NCI-H2227 treated with DMSO at 0.1 percent for 48 hours (cell line): ENCODE results near the gene PDCD5.
A peak's percentile ranks its signal among the peaks of the same experiment; 100 is the strongest.
"Not testable (repeated sequence)": the region's sequence is repeated elsewhere in the genome, so short reads cannot be mapped to it uniquely, and the experiment has no call there.

Source experiments
- DNase-seq: peaks from one replicate; lab custom pipeline; 2025; lab: John Stamatoyannopoulos, UW

PDCD5 gene

GRCh38 chr19:32580353-32580900 lies 563 bp upstream of the PDCD5 start:
- DNase-seq = no peak

GRCh38 chr19:32581705-32582179 lies 752 bp downstream of the PDCD5 start:
- peak; percentile 62 for DNase-seq

GRCh38 chr19:32587747-32588504 lies 6.9 kb downstream of the PDCD5 start:
- DNase-seq = not testable (repeated sequence)

- no peak for DNase-seq
These were observed 13.0 kb downstream of the PDCD5 start for GRCh38 chr19:32594021-32594420.

- DNase-seq = no peak
These were observed 14.5 kb downstream of the PDCD5 start for GRCh38 chr19:32595491-32595890.

- DNase-seq = no peak
These were observed 17.0 kb downstream of the PDCD5 start for GRCh38 chr19:32598022-32598421.

- no peak for DNase-seq
These were observed 18.3 kb downstream of the PDCD5 start for GRCh38 chr19:32599258-32599657.

- peak; percentile 92 for DNase-seq
These were observed 18.8 kb downstream of the PDCD5 start for GRCh38 chr19:32599736-32600157.

- no peak for DNase-seq
These were observed 23.0 kb downstream of the PDCD5 start for GRCh38 chr19:32603961-32604360.

- no peak for DNase-seq
These were observed 24.6 kb downstream of the PDCD5 start for GRCh38 chr19:32605544-32605943.

- DNase-seq = no peak
These were observed 25.3 kb downstream of the PDCD5 start for GRCh38 chr19:32606289-32606688.

GRCh38 chr19:32607479-32607878 lies 26.5 kb downstream of the PDCD5 start:
- DNase-seq = no peak

GRCh38 chr19:32611161-32611560 lies 30.2 kb downstream of the PDCD5 start:
- DNase-seq = no peak

- no peak for DNase-seq
These were observed 32.0 kb downstream of the PDCD5 start for GRCh38 chr19:32613008-32613407.

- DNase-seq = no peak
These were observed 33.9 kb downstream of the PDCD5 start for GRCh38 chr19:32614916-32615315.

GRCh38 chr19:32615569-32615968 lies 34.6 kb downstream of the PDCD5 start:
- no peak for DNase-seq

- DNase-seq = no peak
These were observed 38.2 kb downstream of the PDCD5 start for GRCh38 chr19:32619051-32619685.

- DNase-seq = no peak
These were observed 41.0 kb downstream of the PDCD5 start for GRCh38 chr19:32622002-32622401.

GRCh38 chr19:32624410-32624809 lies 43.4 kb downstream of the PDCD5 start:
- no peak for DNase-seq

- DNase-seq = no peak
These were observed 46.0 kb downstream of the PDCD5 start for GRCh38 chr19:32626969-32627368.

GRCh38 chr19:32627714-32628270 lies 46.8 kb downstream of the PDCD5 start:
- no peak for DNase-seq

- DNase-seq = no peak
These were observed 49.3 kb downstream of the PDCD5 start for GRCh38 chr19:32630338-32630737.

- DNase-seq = no peak
These were observed 50.4 kb downstream of the PDCD5 start for GRCh38 chr19:32631381-32631780.
